Cardiac fibroblast (primary cell): ENCODE data around the gene PPIF.
A peak's percentile ranks its signal among the peaks of the same experiment; 100 is the strongest.

Experiments used
- DNase-seq, 2 donors: peaks; one replicate each; pipeline versions ENCODE4 v3.0.0 to v3.0.0-alpha.2; 2010; ENCODE audit warnings: low read depth in 2 of 2
- H3K4me3 ChIP-seq, 2 donors: replicated peaks in 1 of 2; 1 replicate in 1 of 2; 2 replicates in 1 of 2; pipeline ENCODE4 v1.5.1; 2011; ENCODE audit warnings: low read depth in 2 of 2, low read length in 2 of 2, mild to moderate bottlenecking in 2 of 2, moderate library complexity in 1 of 2
- TF ChIP-seq, protein P1 (sequence below): IDR thresholded peaks from one replicate; pipeline ENCODE4 v1.5.1; 2011; ENCODE audit warnings: low read depth, mild to moderate bottlenecking, low read length, inconsistent platforms

PPIF gene

DNA sequence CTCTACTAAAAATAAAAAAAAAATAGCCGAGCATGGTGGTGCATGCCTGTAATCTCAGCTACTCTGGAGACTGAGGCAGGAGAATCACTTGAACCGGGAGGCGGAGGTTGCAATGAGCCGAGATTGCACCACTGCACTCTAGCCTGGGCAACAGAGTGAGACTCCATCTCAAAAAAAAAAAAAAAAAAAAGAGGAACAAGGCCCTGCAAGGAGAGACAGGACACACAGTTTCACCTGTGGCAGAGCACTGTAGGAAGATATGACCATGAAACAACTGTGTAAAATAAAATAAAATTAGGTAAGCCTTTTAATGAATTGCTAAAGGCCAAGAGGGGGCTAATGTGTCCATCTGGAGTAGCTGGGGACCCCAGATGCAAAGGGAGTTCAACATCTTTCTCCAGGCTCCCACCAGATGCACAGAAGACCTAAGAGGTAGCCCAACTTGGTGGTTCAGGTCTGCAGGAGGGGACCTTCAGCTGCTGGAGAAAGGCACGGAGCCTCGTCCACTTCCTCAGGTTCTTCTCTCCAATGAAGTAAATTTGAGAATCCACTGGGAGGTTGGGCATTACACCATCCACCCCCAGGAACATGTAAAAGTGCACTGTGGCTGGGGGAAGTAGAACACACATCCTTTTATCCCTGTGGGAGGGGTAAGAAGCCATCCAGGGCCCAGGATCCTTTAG lies 12.7 kb downstream of the PPIF start:
- no peak for DNase-seq
- TF ChIP-seq, protein P1, sequence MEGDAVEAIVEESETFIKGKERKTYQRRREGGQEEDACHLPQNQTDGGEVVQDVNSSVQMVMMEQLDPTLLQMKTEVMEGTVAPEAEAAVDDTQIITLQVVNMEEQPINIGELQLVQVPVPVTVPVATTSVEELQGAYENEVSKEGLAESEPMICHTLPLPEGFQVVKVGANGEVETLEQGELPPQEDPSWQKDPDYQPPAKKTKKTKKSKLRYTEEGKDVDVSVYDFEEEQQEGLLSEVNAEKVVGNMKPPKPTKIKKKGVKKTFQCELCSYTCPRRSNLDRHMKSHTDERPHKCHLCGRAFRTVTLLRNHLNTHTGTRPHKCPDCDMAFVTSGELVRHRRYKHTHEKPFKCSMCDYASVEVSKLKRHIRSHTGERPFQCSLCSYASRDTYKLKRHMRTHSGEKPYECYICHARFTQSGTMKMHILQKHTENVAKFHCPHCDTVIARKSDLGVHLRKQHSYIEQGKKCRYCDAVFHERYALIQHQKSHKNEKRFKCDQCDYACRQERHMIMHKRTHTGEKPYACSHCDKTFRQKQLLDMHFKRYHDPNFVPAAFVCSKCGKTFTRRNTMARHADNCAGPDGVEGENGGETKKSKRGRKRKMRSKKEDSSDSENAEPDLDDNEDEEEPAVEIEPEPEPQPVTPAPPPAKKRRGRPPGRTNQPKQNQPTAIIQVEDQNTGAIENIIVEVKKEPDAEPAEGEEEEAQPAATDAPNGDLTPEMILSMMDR, result no peak
- no peak overlapping the region for H3K4me3 ChIP-seq

DNA sequence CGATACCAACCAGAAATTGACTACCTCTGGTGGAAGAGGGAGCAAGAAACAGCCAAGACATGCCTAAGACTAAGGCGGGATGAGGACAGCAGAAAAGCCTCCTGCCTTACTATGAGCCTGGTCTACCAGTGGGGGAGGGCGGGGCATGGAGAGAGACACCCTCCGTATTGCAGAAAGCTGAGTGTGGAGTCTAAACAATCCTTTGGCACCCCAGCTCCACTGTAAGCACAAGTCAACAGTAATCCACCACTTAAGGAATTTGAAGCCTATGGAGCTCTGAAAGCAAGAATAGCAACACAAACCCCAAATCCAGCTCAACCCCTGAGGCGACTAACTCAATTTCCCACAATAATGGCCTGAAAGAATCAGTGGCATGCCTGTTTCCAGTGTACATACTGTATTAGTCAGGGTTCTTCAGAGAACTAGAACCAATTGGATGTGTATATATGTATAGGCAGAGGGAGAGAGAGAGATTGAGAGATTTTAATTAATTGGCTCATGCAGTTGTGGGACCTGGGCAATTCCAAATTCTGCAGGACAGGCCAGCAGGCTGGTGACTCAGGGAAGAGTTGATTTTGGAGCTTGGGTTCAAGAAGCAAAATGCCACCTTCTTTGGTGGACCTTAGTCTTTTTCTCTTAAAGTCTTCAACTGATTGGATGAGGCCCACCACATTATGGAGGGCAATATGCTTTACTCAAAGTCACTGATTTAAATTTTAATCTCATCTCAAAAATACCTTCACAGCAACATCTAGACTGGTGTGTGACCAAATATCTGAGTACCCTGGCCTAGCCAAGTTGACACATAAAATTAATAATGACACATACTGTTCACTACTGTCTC lies 13.5 kb downstream of the PPIF start:
- no peak for DNase-seq
- TF ChIP-seq, protein P1, result no peak

DNA sequence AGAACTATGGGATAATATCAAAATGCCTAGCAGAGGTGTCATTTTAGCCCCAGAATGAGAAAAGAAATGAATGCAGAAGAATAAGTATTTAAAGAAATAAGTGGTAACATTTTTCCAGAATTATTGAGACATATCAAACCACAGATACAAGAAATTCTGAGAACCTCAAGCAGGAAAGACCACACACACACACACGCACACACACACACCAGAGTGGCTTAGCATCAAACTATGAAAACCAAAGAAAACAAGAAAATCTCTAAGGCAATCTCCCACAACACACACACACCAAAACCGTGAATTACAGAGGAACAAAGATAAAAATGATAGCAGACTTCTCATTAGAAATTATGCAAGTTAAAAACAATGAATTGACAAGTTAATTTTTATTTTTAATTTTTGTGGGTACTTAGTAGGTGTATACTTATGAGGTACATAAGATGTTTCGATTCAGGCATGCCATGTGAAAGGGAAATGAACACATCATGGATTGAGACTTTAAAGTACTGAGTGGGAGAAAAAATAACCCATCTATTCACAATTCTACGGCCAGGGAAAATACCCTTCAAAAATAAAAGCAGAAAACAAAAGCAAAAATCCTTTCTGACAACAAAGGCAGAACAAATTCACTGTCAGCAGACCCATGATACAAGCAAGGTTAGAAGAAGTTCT lies 14.6 kb downstream of the PPIF start:
- peak in 1 of 2 donors; percentile 40 for DNase-seq

More for the DNA sequence above, 13.5 kb downstream of the PPIF start:
- no peak overlapping the region for H3K4me3 ChIP-seq

DNA sequence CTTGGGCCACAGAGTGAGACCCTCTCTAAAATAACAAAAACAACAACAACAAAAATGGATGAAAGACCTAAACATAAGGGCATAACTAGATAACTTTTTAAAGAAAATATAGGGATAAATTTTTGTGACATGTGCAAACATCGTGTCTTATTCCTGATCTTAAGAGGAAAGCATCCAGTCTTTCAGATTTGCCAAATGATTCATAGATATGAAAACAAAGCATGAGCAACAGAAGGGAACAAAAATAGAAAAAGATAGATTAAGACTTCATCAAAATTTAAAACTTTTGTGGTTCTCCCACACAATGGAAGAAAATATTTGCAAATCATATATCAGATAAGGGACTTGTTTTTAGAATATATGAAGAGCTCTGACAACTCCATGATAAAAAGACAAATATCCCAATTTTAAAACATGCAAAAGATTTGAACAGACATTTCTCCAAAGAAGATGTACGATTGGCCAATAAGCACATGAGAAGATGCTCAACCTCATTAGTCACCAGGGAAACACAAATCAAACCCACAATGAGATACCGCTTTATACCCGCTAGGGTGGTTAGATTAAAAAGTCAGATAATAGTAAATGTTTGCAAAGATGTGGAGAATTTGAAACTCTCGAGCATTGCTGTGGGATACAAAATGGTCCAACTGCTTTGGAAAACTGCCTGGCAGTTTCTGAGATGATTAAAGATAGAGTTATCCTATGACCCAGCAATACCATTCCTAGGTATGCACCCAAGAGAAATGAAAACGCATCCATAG lies 20.3 kb downstream of the PPIF start:
- H3K4me3 ChIP-seq, result no peak overlapping the region
- DNase-seq, result peak; percentile 48 to 74
- TF ChIP-seq, protein P1, result no peak

More for the DNA sequence above, 14.6 kb downstream of the PPIF start:
- TF ChIP-seq, protein P1, result no peak
- H3K4me3 ChIP-seq, result no peak overlapping the region

DNA sequence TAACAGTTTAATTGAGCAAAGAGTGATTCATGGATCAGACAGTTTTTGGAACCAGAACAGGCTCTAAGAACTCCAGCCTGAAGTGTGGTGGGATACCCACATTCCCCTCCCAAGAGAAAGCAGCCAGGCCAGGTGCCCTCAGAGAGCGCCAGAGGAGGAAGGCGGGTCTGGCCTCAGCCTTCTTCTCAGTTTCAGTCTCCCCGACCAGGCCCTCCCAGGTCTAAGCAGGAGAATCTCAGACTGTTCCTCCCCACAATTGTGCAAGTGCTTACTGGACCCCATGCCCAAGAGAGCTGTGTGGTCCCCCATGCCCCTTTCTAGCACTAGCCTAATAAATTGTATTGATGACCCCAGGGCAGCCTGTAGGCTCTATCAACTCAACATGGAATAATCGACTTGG lies 25.6 kb downstream of the PPIF start:
- TF ChIP-seq, protein P1, result no peak
- DNase-seq, result no peak
- H3K4me3 ChIP-seq, result no peak overlapping the region
